Fibroblast of lung (primary cell): ENCODE data around the gene CACNG4. TPM values are rescaled to one million over a fixed set of nuclear protein-coding genes. Genes with fewer than 3 reads are reported as not detected.

Experiments used
- DNase-seq, 2 donors: peaks; one replicate each; pipeline versions ENCODE4 v3.0.0 to v3.0.0-alpha.2; 2010; ENCODE audit warnings: low read depth in 2 of 2
- H2AFZ ChIP-seq: 2 replicates; pipeline ENCODE4 v1.5.1; 2012; ENCODE audit warnings: low read length, control low read depth, inconsistent platforms
- H3K27ac ChIP-seq: 2 replicates; pipeline ENCODE4 v1.5.1; 2011; ENCODE audit warnings: low read length, control low read depth; ENCODE audit not compliant: insufficient read depth
- H3K27me3 ChIP-seq: 2 replicates; pipeline ENCODE4 v1.5.1; 2011; ENCODE audit warnings: mild to moderate bottlenecking, low read length; ENCODE audit not compliant: control insufficient read depth, insufficient read depth
- H3K36me3 ChIP-seq: 2 replicates; pipeline ENCODE4 v1.5.1; 2011; ENCODE audit warnings: low read length; ENCODE audit not compliant: control insufficient read depth, insufficient read depth
- H3K4me1 ChIP-seq: 2 replicates; pipeline ENCODE4 v1.5.1; 2011; ENCODE audit warnings: low read length; ENCODE audit not compliant: control insufficient read depth, insufficient read depth; ENCODE audit errors: extremely low read depth
- H3K4me2 ChIP-seq: 2 replicates; pipeline ENCODE4 v1.5.1; 2011; ENCODE audit warnings: low read length, control low read depth; ENCODE audit not compliant: insufficient read depth; ENCODE audit errors: extremely low read depth
- H3K4me3 ChIP-seq, 4 experiments: fragments of 200-600 bp in 1 of 4; sonication (generic) in 1 of 4; replicated peaks in 1 of 4; 2 replicates each; pipeline ENCODE4 v1.5.1; 2011 to 2016; ENCODE audit warnings: low read length in 4 of 4, low read depth in 3 of 4, mild to moderate bottlenecking in 3 of 4, control low read depth in 2 of 4, inconsistent platforms in 1 of 4, mixed read lengths in 1 of 4; ENCODE audit not compliant: insufficient read depth in 1 of 4; ENCODE audit errors: control extremely low read depth in 1 of 4
- H3K79me2 ChIP-seq: 2 replicates; pipeline ENCODE4 v1.5.1; 2012; ENCODE audit warnings: mild to moderate bottlenecking, low read length, inconsistent platforms; ENCODE audit not compliant: control insufficient read depth, insufficient read depth
- H3K9ac ChIP-seq: 2 replicates; pipeline ENCODE4 v1.5.1; 2011; ENCODE audit warnings: mild to moderate bottlenecking, low read length, control low read depth; ENCODE audit not compliant: insufficient read depth
- H3K9me3 ChIP-seq: 2 replicates; pipeline ENCODE4 v1.5.1; 2012; ENCODE audit warnings: low read depth, low read length; ENCODE audit not compliant: control insufficient read depth, insufficient read depth
- H4K20me1 ChIP-seq: 2 replicates; pipeline ENCODE4 v1.5.1; 2011; ENCODE audit warnings: low read length; ENCODE audit not compliant: control insufficient read depth, insufficient read depth; ENCODE audit errors: extremely low read depth
- EZH2 ChIP-seq: IDR thresholded peaks from 2 replicates; pipeline ENCODE4 v1.5.1; 2012; ENCODE audit warnings: low read length, control low read depth, mild to moderate bottlenecking; ENCODE audit errors: missing control alignments
- polyA plus RNA-seq, 2 donors: library from polyadenylated mRNA; depleted of rRNA in 1 of 2; stranded (reverse) in 1 of 2; unstranded in 1 of 2; fragments of >200 nt; gene quantifications; 2 replicates each; pipeline ENCODE4 v1.2.1, GENCODE V29; 2011 to 2012; ENCODE audit warnings: missing spikeins in 1 of 2
- total RNA-seq: library from RNA; depleted of rRNA; stranded (reverse); fragments of >200 nt; gene quantifications from 2 replicates; pipeline ENCODE4 v1.2.1, GENCODE V29; 2014
- TF ChIP-seq, protein P1 (sequence below), 2 donors: IDR thresholded peaks in 1 of 2; conservative IDR thresholded peaks in 1 of 2; 1 replicate in 1 of 2; 2 replicates in 1 of 2; pipeline ENCODE4 v1.5.1; 2011 to 2012; ENCODE audit warnings: low read length in 2 of 2, control low read depth in 1 of 2, inconsistent platforms in 1 of 2, low read depth in 1 of 2, mild to moderate bottlenecking in 1 of 2

CACNG4 gene
- total and polyA plus RNA-seq, 2 donors (not counting 1 experiment from before 2014, with no cell fraction given) = not detected

DNA sequence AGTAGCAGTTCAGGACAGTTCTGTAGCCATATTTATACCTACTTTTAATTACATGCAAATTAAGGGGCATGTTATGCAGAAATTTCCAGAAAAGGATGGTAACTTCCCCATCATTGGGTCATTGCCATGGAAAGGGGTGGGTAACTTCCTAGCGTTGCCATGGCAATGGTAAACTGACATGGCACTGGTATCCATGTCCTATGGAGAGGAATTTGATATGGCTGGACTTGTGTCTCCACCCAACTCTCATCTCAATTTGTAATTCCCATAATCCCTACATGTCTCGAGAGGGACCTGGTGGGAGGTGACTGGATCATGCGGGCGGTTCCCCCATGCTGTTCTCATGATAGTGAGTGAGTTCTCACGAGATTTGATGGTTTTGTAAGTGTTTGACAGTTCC, 35.6 kb upstream of the CACNG4 start:
- Histone ChIP-seq H3K9ac (no peak overlapping the region), H4K20me1 (no peaks in the 10 kb centered on the region), H3K9me3 (no peaks in the 10 kb centered on the region), H3K36me3 (no peaks in the 10 kb centered on the region), H3K27me3 (no peaks in the 10 kb centered on the region), H3K27ac (no peak overlapping the region), H3K79me2 (no peaks in the 10 kb centered on the region), H3K4me3 (no peak overlapping the region), H3K4me1 (no peaks in the 10 kb centered on the region), H3K4me2 (no peak overlapping the region), H2AFZ (no peak overlapping the region)
- TF ChIP-seq, protein P1, sequence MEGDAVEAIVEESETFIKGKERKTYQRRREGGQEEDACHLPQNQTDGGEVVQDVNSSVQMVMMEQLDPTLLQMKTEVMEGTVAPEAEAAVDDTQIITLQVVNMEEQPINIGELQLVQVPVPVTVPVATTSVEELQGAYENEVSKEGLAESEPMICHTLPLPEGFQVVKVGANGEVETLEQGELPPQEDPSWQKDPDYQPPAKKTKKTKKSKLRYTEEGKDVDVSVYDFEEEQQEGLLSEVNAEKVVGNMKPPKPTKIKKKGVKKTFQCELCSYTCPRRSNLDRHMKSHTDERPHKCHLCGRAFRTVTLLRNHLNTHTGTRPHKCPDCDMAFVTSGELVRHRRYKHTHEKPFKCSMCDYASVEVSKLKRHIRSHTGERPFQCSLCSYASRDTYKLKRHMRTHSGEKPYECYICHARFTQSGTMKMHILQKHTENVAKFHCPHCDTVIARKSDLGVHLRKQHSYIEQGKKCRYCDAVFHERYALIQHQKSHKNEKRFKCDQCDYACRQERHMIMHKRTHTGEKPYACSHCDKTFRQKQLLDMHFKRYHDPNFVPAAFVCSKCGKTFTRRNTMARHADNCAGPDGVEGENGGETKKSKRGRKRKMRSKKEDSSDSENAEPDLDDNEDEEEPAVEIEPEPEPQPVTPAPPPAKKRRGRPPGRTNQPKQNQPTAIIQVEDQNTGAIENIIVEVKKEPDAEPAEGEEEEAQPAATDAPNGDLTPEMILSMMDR (conservative IDR thresholded peaks at IDR 0.05 in 1 of 2, IDR thresholded peaks at IDR 0.05 in 1 of 2; ENCODE audit: low read depth in 1 of 2, low read length in 2 of 2) = no peak
- TF ChIP-seq EZH2 = no peak
- no peak for DNase-seq

DNA sequence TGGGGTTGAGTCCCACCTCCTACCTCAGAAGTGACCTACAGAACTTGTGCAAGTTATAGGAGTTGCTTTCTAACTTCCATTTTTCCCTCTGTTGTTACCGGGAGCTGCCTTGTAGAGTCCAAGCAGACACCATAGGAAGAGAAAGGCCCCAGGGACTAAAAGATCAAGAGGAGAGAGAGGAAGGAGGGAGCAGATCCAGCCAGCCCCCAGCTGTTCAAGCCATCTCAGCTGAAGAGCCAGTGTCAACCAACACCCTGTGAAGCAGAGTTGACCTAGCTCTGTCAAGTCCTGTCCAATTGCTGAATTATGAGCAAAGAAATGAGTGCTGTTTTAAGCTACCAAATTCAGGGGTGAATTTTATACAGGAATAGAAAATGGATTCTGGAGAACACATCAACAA, 34.9 kb upstream of the CACNG4 start:
- no peak for DNase-seq
- no peak overlapping the region for H3K4me3 ChIP-seq
- H3K9ac ChIP-seq = no peak overlapping the region
- TF ChIP-seq, protein P1 (conservative IDR thresholded peaks at IDR 0.05 in 1 of 2, IDR thresholded peaks at IDR 0.05 in 1 of 2; ENCODE audit: low read depth in 1 of 2, low read length in 2 of 2) = no peak
- no peaks in the 10 kb centered on the region for H3K4me1 ChIP-seq
- H3K79me2 ChIP-seq = no peaks in the 10 kb centered on the region
- no peaks in the 10 kb centered on the region for H3K36me3 ChIP-seq
- no peaks in the 10 kb centered on the region for H4K20me1 ChIP-seq
- no peaks in the 10 kb centered on the region for H3K9me3 ChIP-seq
- H3K27me3 ChIP-seq = no peaks in the 10 kb centered on the region
- no peak overlapping the region for H2AFZ ChIP-seq
- H3K27ac ChIP-seq = no peak overlapping the region
- H3K4me2 ChIP-seq = no peak overlapping the region

DNA sequence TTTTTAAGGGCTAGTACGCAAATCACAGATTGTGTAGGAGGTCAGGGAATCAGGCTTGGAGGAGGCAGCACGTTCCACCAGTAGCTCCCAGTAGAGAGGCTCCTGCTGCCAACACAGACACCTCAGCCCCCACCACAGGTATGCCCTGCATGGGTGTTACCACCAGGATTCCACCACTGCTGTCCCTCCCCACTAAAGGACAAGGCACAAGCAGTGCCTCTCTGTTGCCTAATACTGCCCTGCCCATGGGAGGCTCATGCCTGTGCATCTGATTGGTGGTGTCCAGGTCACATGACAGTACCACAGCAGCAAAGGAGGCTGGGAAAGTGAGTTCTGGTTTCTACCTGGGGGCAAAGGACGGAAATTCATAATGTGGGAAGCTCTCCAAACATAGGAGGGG, 33.6 kb upstream of the CACNG4 start:
- TF ChIP-seq, protein P1 (conservative IDR thresholded peaks at IDR 0.05 in 1 of 2, IDR thresholded peaks at IDR 0.05 in 1 of 2; ENCODE audit: low read depth in 1 of 2, low read length in 2 of 2) = no peak
- no peak for TF ChIP-seq EZH2

More for the DNA sequence above, 33.6 kb upstream of the CACNG4 start:
- Histone ChIP-seq H3K36me3 (no peaks in the 10 kb centered on the region), H3K27ac (no peak overlapping the region), H3K4me3 (no peak overlapping the region), H3K4me2 (no peak overlapping the region), H3K27me3 (no peaks in the 10 kb centered on the region), H3K9ac (no peak overlapping the region), H3K9me3 (no peaks in the 10 kb centered on the region), H3K4me1 (no peaks in the 10 kb centered on the region), H2AFZ (no peak overlapping the region), H3K79me2 (no peaks in the 10 kb centered on the region), H4K20me1 (no peaks in the 10 kb centered on the region)
- DNase-seq = no peak
